GM12891 (cell line): ENCODE measurements around the gene UNC5C.

ENCODE experiments used
- POLR2A ChIP-seq: IDR thresholded peaks from 2 replicates; pipeline ENCODE4 v1.6.1; 2011; ENCODE audit warnings: low read depth, low read length, control low read depth
- POLR2AphosphoS5 ChIP-seq: IDR thresholded peaks from 2 replicates; pipeline ENCODE4 v1.6.1; 2011; ENCODE audit warnings: low read depth, low read length, control low read depth
- POU2F2 ChIP-seq: IDR thresholded peaks from 2 replicates; pipeline ENCODE4 v1.6.1; 2011; ENCODE audit warnings: low read depth, mild to moderate bottlenecking, control low read depth, low read length, moderate library complexity
- TAF1 ChIP-seq: IDR thresholded peaks from 2 replicates; pipeline ENCODE4 v1.6.1; 2011; ENCODE audit warnings: low read depth, low read length, control low read depth

- TF ChIP-seq TAF1 (no peak), POU2F2 (no peak), POLR2A (no peak), POLR2AphosphoS5 (no peak)
Measured at GRCh38 chr4:95428291-95429070, 120.3 kb downstream of the UNC5C start.
